Astrocyte of the cerebellum (primary cell): ENCODE data around the gene IFNL1.
"Not testable (repeated sequence)": the region's sequence is repeated elsewhere in the genome, so short reads cannot be mapped to it uniquely, and the experiment has no call there.

ENCODE experiments used
- DNase-seq: peaks from one replicate; pipeline ENCODE4 v3.0.0-alpha.2; 2011; ENCODE audit warnings: low read depth
- H3K4me3 ChIP-seq: 2 replicates; pipeline ENCODE4 v1.5.1; 2011; ENCODE audit warnings: mild to moderate bottlenecking, low read depth, low read length, moderate library complexity
- in situ Hi-C: cut with HindIII; loops from 2 replicates; pipeline ENCODE4 v1.10.0; 2017; ENCODE audit warnings: low sequenced_read_pairs
- TF ChIP-seq, protein P1 (sequence below): IDR thresholded peaks from 2 replicates; pipeline ENCODE4 v1.5.1; 2012; ENCODE audit warnings: low read length, low read depth, moderate library complexity, mild to moderate bottlenecking; ENCODE audit errors: missing control alignments

Gene IFNL1

DNA sequence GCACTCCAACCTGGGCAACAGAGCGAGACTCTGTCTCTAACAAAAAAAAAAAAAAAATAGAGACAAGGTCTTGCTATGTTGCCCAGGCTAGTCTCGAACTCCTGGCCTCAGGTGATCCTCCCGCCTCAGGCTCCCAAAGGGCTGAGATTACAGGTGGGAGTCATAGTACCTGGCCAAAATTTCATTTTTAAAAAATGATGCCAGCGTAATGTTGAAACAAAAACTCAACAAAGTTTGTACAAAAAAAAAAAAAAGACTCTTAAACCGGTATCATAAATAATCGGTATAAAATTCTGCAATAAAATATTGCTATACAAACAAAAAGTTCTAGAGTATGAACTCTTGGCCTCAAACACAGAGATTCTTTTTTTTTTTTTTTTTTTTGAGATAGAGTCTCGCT lies 36.1 kb downstream of the IFNL1 start:
- in situ Hi-C loops, result no loop called here
- DNase-seq, result no peak
- no peak overlapping the region for H3K4me3 ChIP-seq
- TF ChIP-seq, protein P1, sequence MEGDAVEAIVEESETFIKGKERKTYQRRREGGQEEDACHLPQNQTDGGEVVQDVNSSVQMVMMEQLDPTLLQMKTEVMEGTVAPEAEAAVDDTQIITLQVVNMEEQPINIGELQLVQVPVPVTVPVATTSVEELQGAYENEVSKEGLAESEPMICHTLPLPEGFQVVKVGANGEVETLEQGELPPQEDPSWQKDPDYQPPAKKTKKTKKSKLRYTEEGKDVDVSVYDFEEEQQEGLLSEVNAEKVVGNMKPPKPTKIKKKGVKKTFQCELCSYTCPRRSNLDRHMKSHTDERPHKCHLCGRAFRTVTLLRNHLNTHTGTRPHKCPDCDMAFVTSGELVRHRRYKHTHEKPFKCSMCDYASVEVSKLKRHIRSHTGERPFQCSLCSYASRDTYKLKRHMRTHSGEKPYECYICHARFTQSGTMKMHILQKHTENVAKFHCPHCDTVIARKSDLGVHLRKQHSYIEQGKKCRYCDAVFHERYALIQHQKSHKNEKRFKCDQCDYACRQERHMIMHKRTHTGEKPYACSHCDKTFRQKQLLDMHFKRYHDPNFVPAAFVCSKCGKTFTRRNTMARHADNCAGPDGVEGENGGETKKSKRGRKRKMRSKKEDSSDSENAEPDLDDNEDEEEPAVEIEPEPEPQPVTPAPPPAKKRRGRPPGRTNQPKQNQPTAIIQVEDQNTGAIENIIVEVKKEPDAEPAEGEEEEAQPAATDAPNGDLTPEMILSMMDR, result no peak

- DNase-seq, H3K4me3 ChIP-seq, in situ Hi-C loops: not testable (repeated sequence)
These were observed 36.5 kb downstream of the IFNL1 start for GRCh38 chr19:39332738-39333137.

- DNase-seq, result no peak
- TF ChIP-seq, protein P1, result no peak
- H3K4me3 ChIP-seq, result no peak overlapping the region
- in situ Hi-C loops, result no loop called here
These were observed 37.3 kb downstream of the IFNL1 start for GRCh38 chr19:39333507-39333906.

DNA sequence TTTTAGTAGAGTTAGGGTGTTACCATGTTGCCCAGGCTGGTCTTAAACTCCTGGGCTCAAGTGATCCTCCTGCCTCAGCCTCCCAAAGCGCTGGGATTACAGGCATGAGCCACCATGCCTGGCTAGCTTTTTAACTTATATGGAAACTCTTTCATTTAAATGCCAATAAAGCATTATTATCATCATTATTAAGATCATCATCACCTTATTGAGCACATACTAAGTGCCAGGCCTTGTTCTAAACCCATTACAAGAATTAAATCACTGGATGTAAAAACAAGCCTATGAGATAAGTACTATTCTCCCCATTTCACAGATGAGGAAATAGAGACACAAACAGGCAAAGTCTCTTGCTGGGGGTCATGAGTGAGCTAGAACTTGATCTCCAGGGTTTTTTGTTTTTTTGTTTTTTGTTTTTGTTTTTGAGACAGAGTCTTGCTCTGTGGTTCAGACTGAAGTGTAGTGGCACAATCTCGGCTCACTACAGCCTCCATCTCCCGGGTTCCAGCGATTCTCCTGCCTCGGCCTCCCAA lies 38.3 kb downstream of the IFNL1 start:
- DNase-seq, result no peak
- H3K4me3 ChIP-seq, result no peak overlapping the region
- TF ChIP-seq, protein P1, result no peak
- in situ Hi-C loops, result no loop called here

GRCh38 chr19:39335168-39335548 lies 39.0 kb downstream of the IFNL1 start:
- TF ChIP-seq, protein P1, result no peak
- H3K4me3 ChIP-seq, result no peak overlapping the region
- in situ Hi-C loops, result no loop called here
- no peak for DNase-seq

- no peak for DNase-seq
- in situ Hi-C loops, result no loop called here
- TF ChIP-seq, protein P1, result no peak
- H3K4me3 ChIP-seq, result no peak overlapping the region
These were observed 40.3 kb downstream of the IFNL1 start for GRCh38 chr19:39336483-39336882.

DNA sequence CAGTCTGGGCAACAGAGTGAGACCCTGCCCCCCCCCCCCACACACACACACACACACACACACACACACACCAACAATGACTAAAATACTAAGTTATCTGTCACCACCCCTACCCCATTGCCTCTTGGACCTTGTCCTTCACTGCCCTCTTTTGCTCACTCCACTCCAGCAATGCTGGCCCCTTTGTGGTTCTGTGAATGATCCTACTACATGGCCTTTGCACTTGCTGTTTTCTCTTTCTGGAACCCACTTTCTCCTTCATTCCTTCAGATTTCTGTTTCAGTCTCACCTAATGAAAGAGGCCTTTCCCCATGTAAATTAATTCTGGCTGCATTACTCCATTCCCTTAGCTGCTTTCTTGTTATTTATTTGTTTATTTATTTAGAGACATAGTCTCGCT lies 43.5 kb downstream of the IFNL1 start:
- in situ Hi-C loops, result no loop called here
- TF ChIP-seq, protein P1, result no peak
- no peak for DNase-seq
- H3K4me3 ChIP-seq, result no peak overlapping the region

- H3K4me3 ChIP-seq, in situ Hi-C loops, DNase-seq: not testable (repeated sequence)
These were observed 43.9 kb downstream of the IFNL1 start for GRCh38 chr19:39340156-39340555.
